GM12878 (cell line): ENCODE results near the gene COQ6. TPM values are rescaled to one million over a fixed set of nuclear protein-coding genes. Genes with fewer than 3 reads are reported as not detected.

Source experiments
- FOS ChIP-seq: IDR thresholded peaks from 3 replicates; pipeline ENCODE4 v1.6.1; 2011; ENCODE audit warnings: borderline replicate concordance; ENCODE audit not compliant: insufficient read length; ENCODE audit errors: extremely low read depth
- IRF4 ChIP-seq: IDR thresholded peaks from 2 replicates; pipeline ENCODE4 v1.6.1; 2011; ENCODE audit warnings: low read depth, low read length
- TARDBP ChIP-seq: IDR thresholded peaks from 2 replicates; pipeline ENCODE4 v1.6.1; 2016; ENCODE audit warnings: borderline replicate concordance
- polyA plus RNA-seq, 11 experiments: library from polyadenylated mRNA; depleted of rRNA in 4 of 11; unstranded in 6 of 11; stranded (reverse) in 5 of 11; fragments of >200 nt; fragmentation: Nextera tagmentation in 4 of 11; fragmentation: Illumina TruSeq in 1 of 11; extraction: Ambion mirVana in 4 of 11; extraction: Trizol in 1 of 11; gene quantifications; 1 replicate in 1 of 11; 2 replicates in 10 of 11; pipeline versions ENCODE4 v1.2.1 to v1.2.3, GENCODE V29; 2011 to 2016; ENCODE audit warnings: inconsistent platforms in 2 of 11, missing spikeins in 2 of 11, low read depth in 1 of 11
- total RNA-seq, 4 experiments: library from RNA; depleted of rRNA in 3 of 4; stranded (reverse); fragments of >200 nt in 3 of 4; fragmentation: Illumina TruSeq in 1 of 4; extraction: Trizol in 1 of 4; gene quantifications; 2 replicates each; pipeline versions ENCODE4 v1.2.1 to v1.2.3, GENCODE V29; 2013 to 2021
- TF ChIP-seq, protein P1 (sequence below): fragments of 450-650 bp; formaldehyde crosslinking; IDR thresholded peaks from 2 replicates; pipeline ENCODE4 v1.4.0; 2020; ENCODE audit warnings: mild to moderate bottlenecking, moderate library complexity
- TF ChIP-seq, protein P2 (sequence below): fragments of 150-350 bp; IDR thresholded peaks from 2 replicates; pipeline ENCODE4 v1.6.1; 2016; ENCODE audit warnings: low read depth, low read length
- TF ChIP-seq, protein P3 (sequence below): fragments of 450-650 bp; IDR thresholded peaks from 2 replicates; pipeline ENCODE4 v1.6.1; 2016; ENCODE audit warnings: mild to moderate bottlenecking, moderate library complexity, borderline replicate concordance

The COQ6 gene
- total and polyA plus RNA-seq, 10 of the 15 experiments (the other 5 are each of a cell fraction or from before 2014, with no cell fraction given), result 5.4 to 45.5 (median 19.1) TPM

DNA sequence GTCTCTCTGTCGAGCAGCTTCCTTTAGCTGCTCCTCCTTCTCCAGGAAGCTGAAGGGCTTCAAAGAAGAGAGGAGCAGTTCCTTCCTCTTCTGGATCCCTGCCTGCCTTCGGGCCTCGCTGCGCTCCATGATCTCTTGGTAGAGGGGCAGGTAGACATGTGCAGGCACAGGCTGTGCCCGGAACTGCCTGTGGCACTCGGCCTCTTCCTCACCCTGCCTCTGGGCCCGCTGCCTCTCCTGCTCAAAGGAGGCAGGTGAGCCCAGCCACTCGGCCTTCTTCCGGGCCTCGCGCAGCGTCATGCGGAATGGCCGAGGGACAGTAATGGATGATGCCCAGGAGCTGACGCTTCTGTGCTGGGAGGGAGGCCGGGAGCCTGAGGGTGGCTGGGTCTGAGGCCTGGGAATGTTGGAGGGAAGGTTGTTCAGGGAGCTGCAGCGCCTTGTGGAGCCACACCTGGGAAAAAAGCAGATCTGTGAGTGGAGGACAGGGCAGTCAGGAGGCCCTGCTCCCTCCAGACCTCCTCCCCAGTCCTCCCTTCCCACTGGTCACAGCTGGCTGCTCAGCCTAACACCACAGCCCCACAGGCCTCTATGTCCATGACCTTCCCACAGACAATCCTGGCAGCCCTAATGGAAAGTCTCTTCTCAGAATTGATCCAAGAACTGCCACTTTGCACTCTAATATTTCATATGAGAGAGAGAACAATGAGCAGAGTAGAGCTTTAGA, 5.5 kb upstream of the COQ6 start (continued):
- TF ChIP-seq, protein P1, sequence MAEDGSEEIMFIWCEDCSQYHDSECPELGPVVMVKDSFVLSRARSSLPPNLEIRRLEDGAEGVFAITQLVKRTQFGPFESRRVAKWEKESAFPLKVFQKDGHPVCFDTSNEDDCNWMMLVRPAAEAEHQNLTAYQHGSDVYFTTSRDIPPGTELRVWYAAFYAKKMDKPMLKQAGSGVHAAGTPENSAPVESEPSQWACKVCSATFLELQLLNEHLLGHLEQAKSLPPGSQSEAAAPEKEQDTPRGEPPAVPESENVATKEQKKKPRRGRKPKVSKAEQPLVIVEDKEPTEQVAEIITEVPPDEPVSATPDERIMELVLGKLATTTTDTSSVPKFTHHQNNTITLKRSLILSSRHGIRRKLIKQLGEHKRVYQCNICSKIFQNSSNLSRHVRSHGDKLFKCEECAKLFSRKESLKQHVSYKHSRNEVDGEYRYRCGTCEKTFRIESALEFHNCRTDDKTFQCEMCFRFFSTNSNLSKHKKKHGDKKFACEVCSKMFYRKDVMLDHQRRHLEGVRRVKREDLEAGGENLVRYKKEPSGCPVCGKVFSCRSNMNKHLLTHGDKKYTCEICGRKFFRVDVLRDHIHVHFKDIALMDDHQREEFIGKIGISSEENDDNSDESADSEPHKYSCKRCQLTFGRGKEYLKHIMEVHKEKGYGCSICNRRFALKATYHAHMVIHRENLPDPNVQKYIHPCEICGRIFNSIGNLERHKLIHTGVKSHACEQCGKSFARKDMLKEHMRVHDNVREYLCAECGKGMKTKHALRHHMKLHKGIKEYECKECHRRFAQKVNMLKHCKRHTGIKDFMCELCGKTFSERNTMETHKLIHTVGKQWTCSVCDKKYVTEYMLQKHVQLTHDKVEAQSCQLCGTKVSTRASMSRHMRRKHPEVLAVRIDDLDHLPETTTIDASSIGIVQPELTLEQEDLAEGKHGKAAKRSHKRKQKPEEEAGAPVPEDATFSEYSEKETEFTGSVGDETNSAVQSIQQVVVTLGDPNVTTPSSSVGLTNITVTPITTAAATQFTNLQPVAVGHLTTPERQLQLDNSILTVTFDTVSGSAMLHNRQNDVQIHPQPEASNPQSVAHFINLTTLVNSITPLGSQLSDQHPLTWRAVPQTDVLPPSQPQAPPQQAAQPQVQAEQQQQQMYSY (CRISPR knock-in tag), result no peak
- TF ChIP-seq FOS (no peak), IRF4 (no peak), TARDBP (no peak)
- TF ChIP-seq, protein P2, sequence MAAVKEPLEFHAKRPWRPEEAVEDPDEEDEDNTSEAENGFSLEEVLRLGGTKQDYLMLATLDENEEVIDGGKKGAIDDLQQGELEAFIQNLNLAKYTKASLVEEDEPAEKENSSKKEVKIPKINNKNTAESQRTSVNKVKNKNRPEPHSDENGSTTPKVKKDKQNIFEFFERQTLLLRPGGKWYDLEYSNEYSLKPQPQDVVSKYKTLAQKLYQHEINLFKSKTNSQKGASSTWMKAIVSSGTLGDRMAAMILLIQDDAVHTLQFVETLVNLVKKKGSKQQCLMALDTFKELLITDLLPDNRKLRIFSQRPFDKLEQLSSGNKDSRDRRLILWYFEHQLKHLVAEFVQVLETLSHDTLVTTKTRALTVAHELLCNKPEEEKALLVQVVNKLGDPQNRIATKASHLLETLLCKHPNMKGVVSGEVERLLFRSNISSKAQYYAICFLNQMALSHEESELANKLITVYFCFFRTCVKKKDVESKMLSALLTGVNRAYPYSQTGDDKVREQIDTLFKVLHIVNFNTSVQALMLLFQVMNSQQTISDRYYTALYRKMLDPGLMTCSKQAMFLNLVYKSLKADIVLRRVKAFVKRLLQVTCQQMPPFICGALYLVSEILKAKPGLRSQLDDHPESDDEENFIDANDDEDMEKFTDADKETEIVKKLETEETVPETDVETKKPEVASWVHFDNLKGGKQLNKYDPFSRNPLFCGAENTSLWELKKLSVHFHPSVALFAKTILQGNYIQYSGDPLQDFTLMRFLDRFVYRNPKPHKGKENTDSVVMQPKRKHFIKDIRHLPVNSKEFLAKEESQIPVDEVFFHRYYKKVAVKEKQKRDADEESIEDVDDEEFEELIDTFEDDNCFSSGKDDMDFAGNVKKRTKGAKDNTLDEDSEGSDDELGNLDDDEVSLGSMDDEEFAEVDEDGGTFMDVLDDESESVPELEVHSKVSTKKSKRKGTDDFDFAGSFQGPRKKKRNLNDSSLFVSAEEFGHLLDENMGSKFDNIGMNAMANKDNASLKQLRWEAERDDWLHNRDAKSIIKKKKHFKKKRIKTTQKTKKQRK, result no peak
- TF ChIP-seq, protein P3, sequence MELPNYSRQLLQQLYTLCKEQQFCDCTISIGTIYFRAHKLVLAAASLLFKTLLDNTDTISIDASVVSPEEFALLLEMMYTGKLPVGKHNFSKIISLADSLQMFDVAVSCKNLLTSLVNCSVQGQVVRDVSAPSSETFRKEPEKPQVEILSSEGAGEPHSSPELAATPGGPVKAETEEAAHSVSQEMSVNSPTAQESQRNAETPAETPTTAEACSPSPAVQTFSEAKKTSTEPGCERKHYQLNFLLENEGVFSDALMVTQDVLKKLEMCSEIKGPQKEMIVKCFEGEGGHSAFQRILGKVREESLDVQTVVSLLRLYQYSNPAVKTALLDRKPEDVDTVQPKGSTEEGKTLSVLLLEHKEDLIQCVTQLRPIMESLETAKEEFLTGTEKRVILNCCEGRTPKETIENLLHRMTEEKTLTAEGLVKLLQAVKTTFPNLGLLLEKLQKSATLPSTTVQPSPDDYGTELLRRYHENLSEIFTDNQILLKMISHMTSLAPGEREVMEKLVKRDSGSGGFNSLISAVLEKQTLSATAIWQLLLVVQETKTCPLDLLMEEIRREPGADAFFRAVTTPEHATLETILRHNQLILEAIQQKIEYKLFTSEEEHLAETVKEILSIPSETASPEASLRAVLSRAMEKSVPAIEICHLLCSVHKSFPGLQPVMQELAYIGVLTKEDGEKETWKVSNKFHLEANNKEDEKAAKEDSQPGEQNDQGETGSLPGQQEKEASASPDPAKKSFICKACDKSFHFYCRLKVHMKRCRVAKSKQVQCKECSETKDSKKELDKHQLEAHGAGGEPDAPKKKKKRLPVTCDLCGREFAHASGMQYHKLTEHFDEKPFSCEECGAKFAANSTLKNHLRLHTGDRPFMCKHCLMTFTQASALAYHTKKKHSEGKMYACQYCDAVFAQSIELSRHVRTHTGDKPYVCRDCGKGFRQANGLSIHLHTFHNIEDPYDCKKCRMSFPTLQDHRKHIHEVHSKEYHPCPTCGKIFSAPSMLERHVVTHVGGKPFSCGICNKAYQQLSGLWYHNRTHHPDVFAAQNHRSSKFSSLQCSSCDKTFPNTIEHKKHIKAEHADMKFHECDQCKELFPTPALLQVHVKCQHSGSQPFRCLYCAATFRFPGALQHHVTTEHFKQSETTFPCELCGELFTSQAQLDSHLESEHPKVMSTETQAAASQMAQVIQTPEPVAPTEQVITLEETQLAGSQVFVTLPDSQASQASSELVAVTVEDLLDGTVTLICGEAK, result no peak
- TF ChIP-seq, all 136 proteins: peak for 0
